RWPE1 (cell line): Measurements from ENCODE around the gene CHCHD6.
A peak's percentile ranks its signal among the peaks of the same experiment; 100 is the strongest.

Experiments used
- CTCF ChIA-PET: fragments of 350-600 bp; sonication (Branson Sonifier 250); formaldehyde crosslinking; extraction: SDS; loops from one replicate; lab custom pipeline; 2021; lab: Yijun Ruan, JAX
- POLR2A ChIA-PET: fragments of 400-600 bp; formaldehyde crosslinking; extraction: SDS; loops from one replicate; lab custom pipeline; 2020; ENCODE audit warnings: antibody characterized with exemption; ENCODE audit not compliant: low non-redundant PET; lab: Yijun Ruan, JAX
- DNase-seq: peaks from one replicate; pipeline ENCODE4 v3.0.0; 2012; ENCODE audit warnings: low spot score
- H3K27ac ChIP-seq: fragments of 450-650 bp; 2 replicates; pipeline ENCODE4 v1.5.1; 2017
- TF ChIP-seq, protein P1 (sequence below): fragments of 450-650 bp; conservative IDR thresholded peaks from 2 replicates; pipeline ENCODE4 v1.5.1; 2017; ENCODE audit warnings: low read depth, mild to moderate bottlenecking

CHCHD6 gene

DNA sequence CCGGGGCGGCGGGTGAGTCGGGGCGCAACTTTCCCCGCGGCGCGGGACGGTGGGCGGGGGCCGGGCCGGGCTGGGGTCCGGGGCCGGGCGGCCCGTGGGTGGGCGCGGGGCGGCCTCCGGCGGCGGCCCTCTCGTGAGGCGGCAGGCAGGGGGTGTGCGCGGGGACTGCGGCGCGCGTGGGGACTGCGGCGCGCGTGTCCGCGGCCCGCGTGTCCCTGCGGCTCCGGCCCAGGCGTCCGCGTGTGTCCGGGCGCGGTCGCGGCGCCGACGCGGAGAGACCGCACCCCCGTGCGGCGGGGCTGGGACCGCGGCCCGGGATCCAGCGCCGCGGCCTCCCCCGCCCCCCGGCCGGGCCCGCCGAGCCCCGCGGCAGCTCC lies 279.2 kb downstream of the CHCHD6 start:
- CTCF ChIA-PET, result interaction anchor here (0.9 to 1.4 kb wide), 3 partner anchors 12 to 231 kb away, joined by 3 to 6 read pairs (median 3); no protein-coding TSS in a partner anchor
- POLR2A ChIA-PET, result no interaction called here
- DNase-seq, result no peak
- TF ChIP-seq, protein P1, sequence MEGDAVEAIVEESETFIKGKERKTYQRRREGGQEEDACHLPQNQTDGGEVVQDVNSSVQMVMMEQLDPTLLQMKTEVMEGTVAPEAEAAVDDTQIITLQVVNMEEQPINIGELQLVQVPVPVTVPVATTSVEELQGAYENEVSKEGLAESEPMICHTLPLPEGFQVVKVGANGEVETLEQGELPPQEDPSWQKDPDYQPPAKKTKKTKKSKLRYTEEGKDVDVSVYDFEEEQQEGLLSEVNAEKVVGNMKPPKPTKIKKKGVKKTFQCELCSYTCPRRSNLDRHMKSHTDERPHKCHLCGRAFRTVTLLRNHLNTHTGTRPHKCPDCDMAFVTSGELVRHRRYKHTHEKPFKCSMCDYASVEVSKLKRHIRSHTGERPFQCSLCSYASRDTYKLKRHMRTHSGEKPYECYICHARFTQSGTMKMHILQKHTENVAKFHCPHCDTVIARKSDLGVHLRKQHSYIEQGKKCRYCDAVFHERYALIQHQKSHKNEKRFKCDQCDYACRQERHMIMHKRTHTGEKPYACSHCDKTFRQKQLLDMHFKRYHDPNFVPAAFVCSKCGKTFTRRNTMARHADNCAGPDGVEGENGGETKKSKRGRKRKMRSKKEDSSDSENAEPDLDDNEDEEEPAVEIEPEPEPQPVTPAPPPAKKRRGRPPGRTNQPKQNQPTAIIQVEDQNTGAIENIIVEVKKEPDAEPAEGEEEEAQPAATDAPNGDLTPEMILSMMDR, result no peak
- peak overlapping the region; percentile 79 for H3K27ac ChIP-seq

DNA sequence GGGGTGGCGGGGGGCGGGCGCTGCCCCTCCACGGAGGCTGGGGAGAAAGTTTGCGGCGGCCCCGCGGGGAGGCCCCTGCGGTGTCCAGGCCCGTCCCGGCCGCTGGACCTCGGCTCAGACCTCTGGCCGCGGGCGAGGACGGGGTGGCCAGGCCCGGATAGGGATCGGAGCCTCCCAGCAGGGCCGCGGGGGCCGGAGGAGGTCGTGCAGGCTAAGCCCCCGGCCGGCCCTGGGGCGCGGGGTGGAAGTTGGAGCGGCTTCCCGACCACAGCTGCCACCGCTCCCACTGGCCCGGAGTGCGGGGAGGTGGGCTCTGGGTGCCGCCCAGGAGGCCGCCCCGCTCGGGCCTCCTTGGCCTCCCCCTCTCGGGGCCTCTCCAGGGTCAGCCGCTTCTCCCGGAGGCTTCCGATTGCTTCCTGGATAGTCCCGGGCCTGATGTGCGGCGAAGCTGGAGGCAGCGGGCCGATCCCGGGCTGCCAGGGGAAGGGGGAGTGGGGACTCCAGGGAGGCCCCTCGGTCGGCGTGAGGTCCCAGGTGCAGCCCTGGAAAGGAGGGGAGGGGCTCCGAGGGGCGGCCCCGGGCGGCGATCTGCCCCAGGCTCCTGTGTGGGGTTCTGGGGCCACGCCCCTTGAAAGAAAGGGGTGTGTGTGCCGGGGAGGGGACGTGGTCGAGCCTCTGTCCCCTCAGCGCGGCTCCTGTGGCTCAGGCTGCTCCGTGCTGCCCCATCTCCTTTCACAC lies 279.8 kb downstream of the CHCHD6 start:
- peak overlapping the region; percentile 79 for H3K27ac ChIP-seq
- DNase-seq, result no peak
- POLR2A ChIA-PET, result no interaction called here
- TF ChIP-seq, protein P1, result no peak
- CTCF ChIA-PET, result interaction anchor here (0.9 to 1.4 kb wide), 3 partner anchors 11 to 232 kb away, joined by 3 to 6 read pairs (median 3); no protein-coding TSS in a partner anchor

DNA sequence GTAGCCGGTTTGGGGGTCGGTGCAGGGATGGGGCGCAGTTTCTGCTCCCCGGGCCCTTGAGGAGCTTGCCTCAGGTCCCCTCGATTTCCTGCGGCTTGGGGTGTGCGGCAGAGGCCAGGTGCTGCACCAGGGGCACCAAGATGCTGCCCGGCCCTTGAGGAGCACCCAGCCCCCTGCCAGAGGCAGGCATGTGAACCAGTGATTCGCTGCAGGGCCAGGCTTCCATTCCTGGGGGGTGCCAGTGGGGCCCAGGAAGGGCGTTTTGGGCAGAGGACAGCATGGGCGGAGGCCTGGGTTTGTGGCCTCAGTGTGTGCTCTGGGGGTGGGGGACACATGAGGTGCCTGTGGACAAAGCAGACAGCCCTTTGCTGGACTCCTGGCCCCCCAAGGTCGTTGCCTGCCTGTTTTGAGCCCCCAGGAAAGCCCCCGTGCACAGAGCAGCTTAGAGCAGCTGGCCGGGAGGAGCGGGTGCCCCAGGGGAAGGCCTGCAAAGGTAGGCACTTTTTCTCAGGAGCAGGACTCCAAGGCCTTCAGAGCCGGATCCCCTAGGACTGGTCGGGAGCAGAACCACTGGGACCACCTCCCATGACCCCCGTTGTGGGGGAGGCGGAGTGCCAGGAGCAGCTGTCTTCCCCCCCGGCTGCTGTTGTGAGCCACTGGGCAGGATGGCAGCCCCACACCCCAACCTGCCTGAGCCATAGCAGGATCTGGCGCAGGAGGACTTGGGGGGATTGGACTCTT lies 280.5 kb downstream of the CHCHD6 start:
- TF ChIP-seq, protein P1, result no peak
- peak overlapping the region; percentile 79 for H3K27ac ChIP-seq
- DNase-seq, result no peak
- POLR2A ChIA-PET, result no interaction called here
- CTCF ChIA-PET, result interaction anchor here (0.5 to 1.4 kb wide), 7 partner anchors 10 to 563 kb away, joined by 3 to 6 read pairs (median 3); no protein-coding TSS in a partner anchor

DNA sequence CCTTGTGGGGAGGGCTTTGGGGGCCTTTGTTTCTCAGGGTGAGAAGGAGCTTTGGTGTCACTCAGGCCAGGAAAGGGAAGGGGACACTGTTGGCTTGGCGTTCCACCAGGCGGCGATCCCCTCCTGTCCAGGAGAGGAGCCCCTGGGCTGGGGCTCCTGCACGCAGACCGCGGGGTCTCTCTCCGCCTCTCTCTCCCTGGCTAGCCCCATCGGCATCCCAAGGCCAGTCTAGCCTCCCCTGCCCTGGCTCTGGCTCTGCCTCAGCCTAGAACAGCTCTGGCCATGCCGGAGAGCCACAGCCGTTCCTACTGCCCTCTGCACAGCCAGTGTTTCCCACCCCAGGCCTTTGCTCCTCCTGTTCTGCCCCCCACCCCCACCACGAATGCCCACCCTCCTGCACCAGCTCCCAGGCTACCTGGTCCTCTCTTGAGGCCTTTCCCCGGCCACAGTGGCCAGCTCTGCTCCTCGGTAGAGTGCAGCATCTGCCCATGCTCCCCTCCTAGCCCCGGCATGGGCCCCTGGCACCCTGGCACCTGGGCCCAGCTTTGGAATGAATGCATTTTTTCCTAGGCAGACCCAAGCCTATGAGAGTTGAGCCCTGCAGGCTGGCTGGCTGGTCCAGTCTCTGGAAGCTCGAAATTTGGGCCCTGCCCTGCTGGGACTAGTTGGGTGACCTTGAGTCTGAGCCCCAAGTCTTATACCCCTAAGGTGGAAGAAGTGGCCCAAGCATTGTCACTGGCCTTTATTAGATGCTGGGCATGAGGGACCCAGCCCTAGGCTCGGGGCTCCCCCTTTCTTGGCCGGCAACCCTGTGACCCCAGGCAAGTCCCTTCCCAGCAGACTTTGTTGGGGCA lies 281.3 kb downstream of the CHCHD6 start:
- TF ChIP-seq, protein P1, result no peak
- ChIA-PET POLR2A (interaction anchor here (0.8 kb wide), 1 partner anchor 316 kb away, joined by 3 read pairs; no protein-coding TSS in a partner anchor), CTCF (interaction anchor here (0.5 to 0.9 kb wide), 6 partner anchors 27 to 563 kb away, joined by 3 to 5 read pairs (median 4); no protein-coding TSS in a partner anchor)
- no peak for DNase-seq
- H3K27ac ChIP-seq, result peak overlapping the region; percentile 79

DNA sequence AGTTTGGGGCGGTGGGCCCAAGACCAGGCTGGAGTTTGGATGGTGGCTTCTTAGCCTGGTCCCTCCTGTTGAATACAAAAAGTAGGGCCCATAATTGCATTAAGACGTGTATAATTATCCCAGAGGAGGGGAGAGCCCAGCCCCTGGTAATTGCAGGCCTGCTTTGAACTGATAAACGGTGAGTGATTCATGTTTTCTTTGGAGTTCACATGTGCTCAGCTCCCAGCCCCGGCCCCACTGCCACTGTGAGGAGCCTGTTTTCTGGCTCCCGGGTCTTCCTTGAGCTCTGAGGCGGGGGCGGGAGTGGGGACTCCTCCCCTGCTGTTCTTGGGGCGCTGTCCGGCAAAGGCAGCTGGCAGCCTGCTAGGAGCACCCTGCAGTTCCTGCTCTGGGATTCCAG lies 282.0 kb downstream of the CHCHD6 start:
- CTCF ChIA-PET, result interaction anchor here (0.5 kb wide), 1 partner anchor 27 kb away, joined by 4 read pairs; no protein-coding TSS in a partner anchor
- DNase-seq, result no peak
- TF ChIP-seq, protein P1, result no peak
- POLR2A ChIA-PET, result interaction anchor here (0.8 kb wide), 1 partner anchor 317 kb away, joined by 3 read pairs; no protein-coding TSS in a partner anchor
- H3K27ac ChIP-seq, result peak overlapping the region; percentile 79
